Measurements from ENCODE around the gene TANC1. TPM values are rescaled to one million over a fixed set of nuclear protein-coding genes. Genes with fewer than 3 reads are reported as not detected.

The TANC1 gene
- total RNA-seq, 1 experiment from 2014 or later: 2.5 TPM

DNA sequence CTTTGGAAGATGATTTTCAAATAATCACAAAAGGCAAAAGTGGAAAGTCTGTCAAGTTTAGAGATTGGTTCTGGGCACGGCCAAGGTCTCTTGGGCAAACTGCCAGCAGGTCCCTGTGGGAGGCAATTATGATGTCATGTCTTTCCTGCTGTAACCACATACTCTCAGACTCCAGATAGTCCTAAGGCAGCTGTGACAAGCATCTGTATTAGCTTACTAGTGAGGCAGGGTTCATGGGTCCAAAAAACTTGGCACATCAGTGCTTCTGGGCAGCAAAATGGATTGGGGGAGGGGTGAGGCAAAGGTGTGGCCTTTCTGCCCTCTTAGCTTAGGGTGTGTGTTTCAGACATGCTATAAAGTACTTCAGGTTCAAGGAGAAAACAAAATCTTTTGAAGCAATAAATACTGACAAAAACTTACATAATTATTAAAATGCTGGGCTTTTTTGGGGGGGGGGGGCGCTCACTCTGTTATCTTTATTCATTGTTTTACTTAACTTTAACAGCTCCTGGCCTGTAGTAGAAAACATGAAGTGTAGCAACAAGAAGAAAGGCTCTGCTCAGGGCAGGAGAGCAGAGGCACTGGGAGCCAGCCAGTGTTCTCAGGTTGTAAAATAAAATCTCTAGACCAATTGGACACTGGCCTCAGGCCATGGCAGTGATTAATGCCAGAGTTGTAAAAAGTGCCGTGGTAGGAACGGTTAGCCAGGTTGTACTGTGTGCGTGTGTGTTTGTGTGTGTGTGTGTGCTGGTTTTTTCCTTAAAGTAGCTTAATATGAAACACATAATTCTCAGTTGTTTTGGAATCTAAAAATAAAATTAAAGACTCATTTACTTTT is 14.3 kb upstream of the TANC1 start:
- Histone ChIP-seq H3K27me3 (ENCODE audit: insufficient read depth, low read length) (no peaks in the 10 kb centered on the region), H3K79me2 (ENCODE audit: insufficient read depth, low read length) (no peaks in the 10 kb centered on the region), H4K91ac (ENCODE audit: insufficient read length, low read depth, low read length) (no peak overlapping the region), H3K9me3 (ENCODE audit: control insufficient read depth, low read depth, low read length) (no peaks in the 10 kb centered on the region), H2BK12ac (ENCODE audit: insufficient read length, low read depth, low read length) (no peak overlapping the region), H4K5ac (ENCODE audit: insufficient read length, low read depth, low read length) (no peak overlapping the region), H2BK20ac (ENCODE audit: low read depth, low read length, poor library complexity, severe bottlenecking) (no peak overlapping the region), H4K8ac (replicated peaks; ENCODE audit: insufficient read length, low read depth, low read length) (no peak overlapping the region), H3K9ac (ENCODE audit: extremely low read depth, insufficient read length, low read length) (no peak overlapping the region), H2BK15ac (ENCODE audit: low read depth, low read length) (no peak overlapping the region), H3K4me2 (ENCODE audit: insufficient read depth, insufficient read length, low read length) (no peak overlapping the region), H3K4me1 (ENCODE audit: insufficient read depth, low read length) (no peaks in the 10 kb centered on the region), H3K27ac (ENCODE audit: insufficient read length, low read depth, low read length) (no peak overlapping the region), H2BK120ac (ENCODE audit: low read depth, low read length, poor library complexity, severe bottlenecking) (no peak overlapping the region), H3K14ac (ENCODE audit: insufficient read depth, low read length) (no peak overlapping the region), H3K18ac (ENCODE audit: insufficient read length, low read depth, low read length) (no peak overlapping the region), H2AFZ (ENCODE audit: low read length) (no peak overlapping the region), H3K4ac (ENCODE audit: low read depth, low read length) (no peak overlapping the region), H3K23me2 (ENCODE audit: insufficient read length, low read depth, low read length, poor library complexity, severe bottlenecking) (no peaks in the 10 kb centered on the region), H2AK5ac (ENCODE audit: insufficient read length, low read length) (no peak overlapping the region), H3K23ac (ENCODE audit: insufficient read length, low read depth, low read length) (no peak overlapping the region), H3K56ac (ENCODE audit: insufficient read length, low read depth, low read length) (no peak overlapping the region), H4K20me1 (ENCODE audit: control insufficient read depth, insufficient read depth, insufficient read length) (no peaks in the 10 kb centered on the region), H3K79me1 (ENCODE audit: insufficient read depth, low read depth, low read length, poor library complexity, severe bottlenecking) (no peaks in the 10 kb centered on the region), H3T11ph (ENCODE audit: low read length) (no peak overlapping the region), H2BK5ac (ENCODE audit: insufficient read length, low read length) (no peak overlapping the region)
- Mint-ChIP-seq H3K4me1 (peaks cover 2 to 7% of the 10 kb centered on the region in 2 experiments), H3K36me3 (ENCODE audit: insufficient read depth in 1 of 3, low read depth in 3 of 3) (0 out of 7 replicates have a peak, but pooled peaks cover 0 to 1% (median 0%) of the 10 kb centered on the region in 3 experiments), H3K4me3 (no peak overlapping the region), H3K27ac (no peak overlapping the region; a peak in 2 of 7 replicates), H3K27me3 (ENCODE audit: low read depth) (no peaks in the 10 kb centered on the region), H3K9me3 (peaks cover 0 to 3% of the 10 kb centered on the region in 2 experiments; a peak in 1 of 5 replicates)
- WGBS (ENCODE audit: extremely low coverage, insufficient read length, low lambda C conversion rate): no CpG with 5 or more reads among the region's 5 CpGs
- TF ChIP-seq, protein P1, sequence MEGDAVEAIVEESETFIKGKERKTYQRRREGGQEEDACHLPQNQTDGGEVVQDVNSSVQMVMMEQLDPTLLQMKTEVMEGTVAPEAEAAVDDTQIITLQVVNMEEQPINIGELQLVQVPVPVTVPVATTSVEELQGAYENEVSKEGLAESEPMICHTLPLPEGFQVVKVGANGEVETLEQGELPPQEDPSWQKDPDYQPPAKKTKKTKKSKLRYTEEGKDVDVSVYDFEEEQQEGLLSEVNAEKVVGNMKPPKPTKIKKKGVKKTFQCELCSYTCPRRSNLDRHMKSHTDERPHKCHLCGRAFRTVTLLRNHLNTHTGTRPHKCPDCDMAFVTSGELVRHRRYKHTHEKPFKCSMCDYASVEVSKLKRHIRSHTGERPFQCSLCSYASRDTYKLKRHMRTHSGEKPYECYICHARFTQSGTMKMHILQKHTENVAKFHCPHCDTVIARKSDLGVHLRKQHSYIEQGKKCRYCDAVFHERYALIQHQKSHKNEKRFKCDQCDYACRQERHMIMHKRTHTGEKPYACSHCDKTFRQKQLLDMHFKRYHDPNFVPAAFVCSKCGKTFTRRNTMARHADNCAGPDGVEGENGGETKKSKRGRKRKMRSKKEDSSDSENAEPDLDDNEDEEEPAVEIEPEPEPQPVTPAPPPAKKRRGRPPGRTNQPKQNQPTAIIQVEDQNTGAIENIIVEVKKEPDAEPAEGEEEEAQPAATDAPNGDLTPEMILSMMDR (conservative IDR thresholded peaks at IDR 0.05): no peak
- DNase-seq: no peak
